GM18951 (cell line): Measurements from ENCODE around the gene IL1R2.

Source experiments
- POLR2A ChIP-seq: IDR thresholded peaks from 4 replicates; pipeline ENCODE4 v1.6.1; 2011; ENCODE audit warnings: mild to moderate bottlenecking; ENCODE audit not compliant: insufficient read length, insufficient read depth; ENCODE audit errors: extremely low read depth
- in situ Hi-C: fragments of 300-500 bp; cut with MboI; formaldehyde crosslinking; loops from one replicate; pipeline ENCODE4 v1.12.0; 2022; ENCODE audit warnings: low sequenced_read_pairs, mixed read lengths, inconsistent platforms; ENCODE audit not compliant: unreplicated experiment

IL1R2 gene

GRCh38 chr2:101983928-101984327 is 7.8 kb upstream of the IL1R2 start:
- TF ChIP-seq POLR2A, result no peak
- in situ Hi-C loops, result no loop called here

DNA sequence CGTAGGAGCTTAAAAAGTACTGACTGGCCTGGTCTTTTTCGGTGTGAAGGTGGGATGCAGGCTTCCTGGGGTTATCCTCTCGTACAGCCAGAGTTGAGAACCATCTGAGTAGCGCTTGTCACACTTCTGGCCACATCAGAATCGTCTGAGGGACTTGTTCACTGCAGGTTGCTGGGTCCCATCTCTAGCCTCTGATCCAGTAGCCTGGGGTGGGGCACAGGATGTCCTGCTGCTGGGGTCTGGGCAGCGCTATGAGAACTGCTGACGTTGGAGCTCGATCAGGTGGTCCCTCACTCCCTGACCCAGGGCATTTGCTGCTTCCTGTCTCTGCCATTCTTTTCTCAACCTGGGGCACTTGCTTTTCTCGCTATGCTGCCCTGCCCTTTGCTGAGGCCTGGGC is 7.1 kb upstream of the IL1R2 start:
- no peak for TF ChIP-seq POLR2A
- in situ Hi-C loops, result no loop called here

DNA sequence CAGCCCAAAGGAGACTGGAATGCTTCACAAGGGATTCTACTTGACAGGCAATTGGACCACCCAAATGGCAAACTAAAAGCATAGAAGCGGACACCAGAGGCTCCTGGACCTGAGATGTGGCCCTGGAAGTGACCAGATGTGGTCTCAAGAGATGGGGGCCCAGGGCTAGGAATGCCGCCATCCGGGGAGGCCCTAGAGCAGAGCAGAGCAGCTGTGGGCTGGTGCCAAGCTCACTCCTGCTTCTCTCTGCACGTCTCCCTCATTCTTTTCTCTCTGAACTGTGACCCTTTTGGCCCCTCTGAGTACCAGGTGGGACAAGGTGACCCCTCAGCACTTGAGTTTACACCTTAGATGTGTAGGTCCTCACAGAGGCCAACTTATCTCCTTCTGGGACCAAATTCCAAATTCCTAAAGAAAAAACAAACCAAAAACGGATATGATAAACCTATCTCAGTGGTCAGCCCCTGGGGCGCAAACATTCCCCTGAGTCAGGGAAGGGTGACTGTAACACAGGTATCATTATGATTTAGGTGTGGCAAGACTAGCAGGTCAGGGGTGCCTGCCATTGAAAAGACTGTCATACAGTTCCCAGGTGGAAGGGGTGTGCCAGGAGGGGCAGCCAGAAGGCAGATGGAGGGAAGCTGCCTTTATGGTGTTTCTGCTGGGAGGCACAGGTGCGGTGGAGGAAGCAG is 6.5 kb upstream of the IL1R2 start:
- TF ChIP-seq POLR2A, result no peak

DNA sequence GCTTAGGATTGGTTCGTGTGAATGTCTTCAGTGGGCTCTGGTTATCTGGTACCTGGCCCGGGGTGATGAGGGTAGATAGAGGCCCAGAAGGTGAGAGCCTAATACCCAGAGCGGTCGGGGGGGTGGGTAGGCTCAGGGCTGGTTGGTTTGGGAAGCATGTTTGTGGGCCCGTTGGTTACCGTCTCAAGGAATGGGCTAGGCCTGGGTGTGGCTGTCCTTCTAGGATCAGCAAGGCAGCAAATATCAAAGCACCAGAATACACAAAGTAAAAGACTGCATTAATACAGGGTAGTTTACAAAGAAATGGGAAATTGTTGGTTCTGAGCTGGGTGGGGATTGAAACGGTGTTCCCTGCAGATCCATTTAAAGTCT is 6.0 kb upstream of the IL1R2 start:
- no peak for TF ChIP-seq POLR2A
- in situ Hi-C loops, result no loop called here

More for the DNA sequence above, 6.5 kb upstream of the IL1R2 start:
- in situ Hi-C loops, result no loop called here

DNA sequence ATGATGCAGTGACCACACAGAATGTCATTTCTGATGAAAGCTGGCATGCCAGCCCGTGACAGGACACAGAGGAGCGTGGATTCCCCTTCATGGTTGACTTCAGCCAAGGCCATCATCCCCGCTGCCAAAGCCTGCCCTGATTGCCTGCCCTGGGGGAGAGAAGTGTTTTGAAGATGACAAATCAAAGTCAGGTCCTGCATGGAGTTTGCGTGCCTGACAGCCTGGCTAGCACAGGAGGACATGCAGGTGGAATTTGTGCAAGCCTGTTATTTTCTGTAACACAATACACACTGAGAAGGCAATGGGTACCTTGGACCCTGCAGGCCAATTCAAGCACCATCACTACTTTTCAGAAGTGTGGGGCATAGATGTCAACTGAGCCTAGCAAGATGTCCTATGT is 5.4 kb upstream of the IL1R2 start:
- in situ Hi-C loops, result no loop called here
- no peak for TF ChIP-seq POLR2A

GRCh38 chr2:101986804-101987740 is 4.7 kb upstream of the IL1R2 start:
- TF ChIP-seq POLR2A, result no peak
- in situ Hi-C loops, result no loop called here

GRCh38 chr2:101987832-101988231 is 3.9 kb upstream of the IL1R2 start:
- in situ Hi-C loops, result no loop called here

GRCh38 chr2:101988541-101988940 is 3.2 kb upstream of the IL1R2 start:
- in situ Hi-C loops, result no loop called here

More at GRCh38 chr2:101987832-101988231, 3.9 kb upstream of the IL1R2 start:
- no peak for TF ChIP-seq POLR2A

GRCh38 chr2:101989740-101990460 is 1.9 kb upstream of the IL1R2 start:
- no peak for TF ChIP-seq POLR2A
- in situ Hi-C loops, result no loop called here

More at GRCh38 chr2:101988541-101988940, 3.2 kb upstream of the IL1R2 start:
- no peak for TF ChIP-seq POLR2A

- in situ Hi-C loops, result no loop called here
- no peak for TF ChIP-seq POLR2A
Observed at GRCh38 chr2:101993772-101994171, 2.0 kb downstream of the IL1R2 start.

DNA sequence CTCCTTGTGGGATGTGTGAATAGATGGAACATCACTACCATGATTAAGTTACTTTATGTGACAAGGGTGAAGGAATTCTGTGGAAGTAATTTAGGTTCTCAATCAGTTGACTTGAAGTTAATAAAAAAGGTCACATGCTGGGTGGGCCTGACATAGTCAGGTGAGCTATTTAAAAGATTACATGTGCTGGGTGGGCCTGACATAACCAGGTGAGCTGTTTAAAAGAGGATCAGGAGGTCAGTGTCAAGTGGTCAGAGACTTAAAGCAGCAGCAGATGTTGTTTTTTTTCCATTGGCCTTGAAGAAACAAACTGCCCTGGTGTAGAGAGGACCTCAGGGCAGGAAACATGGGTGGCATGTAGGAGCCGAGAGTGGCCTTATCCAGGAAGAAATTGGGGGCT is 3.3 kb downstream of the IL1R2 start:
- TF ChIP-seq POLR2A, result no peak
- in situ Hi-C loops, result no loop called here

GRCh38 chr2:101995804-101996203 is 4.0 kb downstream of the IL1R2 start:
- in situ Hi-C loops, result no loop called here
- TF ChIP-seq POLR2A, result no peak

- TF ChIP-seq POLR2A, result no peak
- in situ Hi-C loops, result no loop called here
Observed at GRCh38 chr2:101998556-101998895, 6.8 kb downstream of the IL1R2 start.
